Activated naive CD4-positive, alpha-beta T cell treated with Interleukin-2 at 50 U/mL for 16 hours (primary cell): ENCODE results near the gene PAXX.

ENCODE experiments used
- DNase-seq: peaks from one replicate; pipeline ENCODE4 v3.0.0-alpha.2; 2020

Gene PAXX

DNA sequence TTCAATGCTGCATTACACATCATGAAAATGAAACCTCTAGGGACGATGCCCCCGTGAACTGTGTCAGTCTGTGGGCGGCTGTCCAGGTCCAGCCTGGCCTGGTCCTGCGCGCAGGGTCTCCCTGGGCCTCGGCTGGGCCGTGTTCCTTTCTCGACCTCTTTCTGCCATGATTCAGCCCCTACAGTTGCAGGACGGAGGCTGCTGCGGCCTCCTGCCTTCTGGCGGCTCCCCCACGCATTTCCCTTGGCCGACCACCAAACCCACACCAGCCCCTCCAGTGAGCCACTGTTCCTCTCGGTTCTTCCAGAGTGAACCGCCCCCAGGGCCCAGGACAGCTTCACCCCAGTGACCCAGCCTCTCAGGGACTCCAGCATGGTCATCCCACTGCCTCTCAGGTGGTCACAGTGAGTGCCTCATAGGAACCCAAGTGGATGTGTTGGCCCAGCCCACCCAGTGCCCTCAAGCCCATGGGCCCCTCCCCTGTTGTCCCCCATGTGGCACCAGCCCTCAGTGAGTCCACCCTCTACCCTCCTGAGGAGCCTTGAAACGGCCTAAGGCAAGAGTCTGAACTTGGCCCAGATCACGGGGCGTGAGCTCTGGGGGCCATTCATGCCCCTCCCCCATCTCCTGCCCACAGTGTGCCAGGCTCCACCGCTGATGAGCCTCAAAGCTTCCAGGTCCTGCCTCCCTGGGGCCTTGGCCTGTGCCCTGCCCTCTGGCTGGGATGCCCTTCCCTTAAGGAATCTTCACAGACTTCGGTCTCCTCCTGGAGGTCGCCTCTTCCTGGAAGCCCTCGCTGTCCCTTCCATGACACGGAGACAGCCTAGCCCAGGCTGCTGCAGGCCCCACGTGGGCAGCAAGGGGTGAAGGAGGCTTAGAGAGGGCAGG lies 14.1 kb downstream of the PAXX start:
- no peak for DNase-seq

DNA sequence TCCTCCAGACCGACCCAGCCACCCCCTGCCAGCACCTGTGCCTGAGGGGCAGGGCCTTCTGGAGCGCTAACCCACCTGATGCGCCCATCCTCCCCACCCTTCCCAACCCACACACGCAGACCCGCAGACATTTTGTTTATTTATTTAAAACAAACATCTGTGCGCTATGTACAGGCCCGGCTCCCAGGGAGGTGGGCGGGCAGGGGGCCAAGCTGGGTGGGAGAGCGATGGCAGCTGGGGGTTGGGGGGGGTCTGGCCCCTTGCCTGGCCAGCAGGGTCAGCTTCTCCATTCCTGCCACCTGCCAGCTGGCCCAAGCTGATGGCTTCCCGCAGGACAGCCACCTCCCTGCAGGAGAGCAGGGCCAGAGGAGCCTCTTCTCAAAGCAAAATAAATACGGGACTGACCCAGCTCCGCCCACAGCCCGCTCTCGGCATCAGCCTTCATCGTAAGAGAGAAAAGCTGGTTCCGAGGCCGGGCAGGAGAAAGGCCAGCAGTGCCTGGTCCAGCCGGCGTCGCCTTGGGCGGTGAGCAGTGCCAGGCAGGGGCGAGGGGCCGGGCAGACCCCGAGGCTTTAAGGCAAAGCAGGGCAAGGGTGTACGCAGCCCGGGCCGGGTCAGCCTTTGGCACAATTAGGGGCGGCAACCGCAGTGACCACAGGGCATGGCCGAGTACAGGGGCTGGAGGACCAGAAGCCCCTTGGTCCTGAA lies 15.0 kb downstream of the PAXX start:
- DNase-seq, result no peak

DNA sequence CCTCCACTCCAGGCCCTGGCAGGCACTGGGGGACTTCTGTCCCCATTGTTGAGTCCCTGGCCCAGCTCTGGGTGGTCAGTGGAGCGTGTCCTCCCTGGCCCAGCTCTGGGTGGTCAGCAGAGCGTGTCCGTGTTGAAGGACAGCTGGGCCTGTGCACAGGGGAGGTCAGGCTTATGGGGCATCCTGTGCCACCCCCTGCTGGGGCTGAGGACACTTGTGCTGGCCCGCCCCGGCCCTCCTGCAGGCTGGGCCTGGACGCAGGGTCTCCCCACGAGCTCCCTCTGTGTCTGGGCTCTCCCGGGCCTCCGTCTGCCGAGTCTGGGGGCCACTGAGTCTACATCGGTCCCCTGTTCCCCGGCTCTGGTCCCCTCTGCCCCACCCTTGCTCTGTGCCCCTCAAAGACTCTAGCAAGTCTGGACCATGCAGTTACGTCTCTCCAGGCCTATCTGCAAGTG lies 15.6 kb downstream of the PAXX start:
- DNase-seq, result no peak

DNA sequence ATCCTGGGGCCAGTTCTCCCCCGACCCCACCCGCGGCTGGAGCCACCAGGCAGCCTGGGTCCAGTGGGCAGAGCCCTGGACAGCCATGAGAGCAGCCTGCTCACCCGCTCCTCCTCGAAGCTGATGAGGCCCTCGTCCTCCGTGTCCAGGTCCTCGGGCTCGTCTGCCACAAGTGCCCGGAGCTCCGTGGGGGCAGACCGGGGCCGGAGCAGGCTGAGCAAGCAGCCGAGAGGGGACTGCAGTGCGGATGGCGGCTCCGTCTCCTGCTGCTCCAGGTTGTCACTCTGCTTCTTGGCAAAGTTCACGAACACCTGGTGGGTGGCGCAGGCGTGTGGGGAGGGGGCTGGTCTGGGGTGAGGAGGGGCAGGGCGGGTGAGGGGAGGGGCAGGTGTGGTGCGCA lies 16.1 kb downstream of the PAXX start:
- no peak for DNase-seq

DNA sequence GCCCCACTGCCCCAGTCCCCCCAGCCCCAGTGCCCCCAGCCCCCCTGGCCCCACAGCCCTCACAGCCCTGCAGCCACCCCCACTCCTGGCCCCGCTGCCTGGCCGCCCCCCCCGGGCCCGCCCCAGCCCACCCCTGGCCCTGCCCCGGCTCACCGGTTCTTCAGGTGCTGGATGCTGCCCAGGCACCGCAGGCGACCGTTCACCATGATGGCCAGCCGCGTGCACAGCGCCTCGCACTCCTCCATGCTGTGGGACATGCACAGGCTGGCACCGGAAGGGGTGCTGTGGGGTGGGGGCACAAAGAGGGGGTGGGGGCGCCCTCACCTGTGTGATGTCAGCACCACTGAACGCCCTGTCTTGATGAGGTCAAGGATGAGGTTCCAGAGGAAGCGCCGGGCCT lies 17.0 kb downstream of the PAXX start:
- DNase-seq, result no peak

DNA sequence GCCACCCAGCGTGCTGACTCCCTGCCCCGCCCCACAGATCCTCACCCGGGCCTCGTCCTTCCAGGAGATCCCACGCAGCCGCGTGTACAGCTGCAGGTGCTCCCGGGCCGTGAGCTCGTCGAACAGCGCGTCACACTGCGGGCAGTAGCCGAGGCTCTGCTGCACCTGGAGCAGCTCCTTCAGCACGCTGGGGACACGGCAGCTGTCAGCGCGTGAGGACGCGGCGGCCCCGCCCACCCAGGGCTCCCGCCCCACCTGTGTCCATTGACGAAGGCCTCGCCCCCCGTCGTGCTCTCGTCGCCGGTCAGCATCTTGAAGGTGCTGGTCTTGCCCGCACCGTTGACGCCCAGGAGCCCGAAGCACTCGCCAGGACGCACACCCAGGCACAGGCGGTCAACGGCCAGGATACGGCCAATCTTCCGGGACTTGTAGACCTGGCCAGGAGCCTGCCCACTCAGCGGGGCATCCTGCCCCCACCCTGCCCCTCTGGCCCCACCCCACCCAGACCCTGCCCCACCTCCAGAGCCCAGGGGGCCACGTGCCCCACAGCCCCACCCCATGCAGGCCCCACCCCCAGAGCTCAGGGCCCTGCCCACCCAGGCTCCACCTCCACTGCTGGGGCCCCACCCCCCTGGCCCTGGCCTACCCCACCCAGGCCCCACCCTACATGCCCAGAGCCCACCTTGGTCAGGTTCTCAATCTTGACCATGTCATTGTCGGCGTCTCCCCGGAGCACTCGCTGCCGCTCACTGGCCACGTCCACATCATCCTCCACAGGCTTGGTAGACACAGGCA lies 17.9 kb downstream of the PAXX start:
- no peak for DNase-seq

DNA sequence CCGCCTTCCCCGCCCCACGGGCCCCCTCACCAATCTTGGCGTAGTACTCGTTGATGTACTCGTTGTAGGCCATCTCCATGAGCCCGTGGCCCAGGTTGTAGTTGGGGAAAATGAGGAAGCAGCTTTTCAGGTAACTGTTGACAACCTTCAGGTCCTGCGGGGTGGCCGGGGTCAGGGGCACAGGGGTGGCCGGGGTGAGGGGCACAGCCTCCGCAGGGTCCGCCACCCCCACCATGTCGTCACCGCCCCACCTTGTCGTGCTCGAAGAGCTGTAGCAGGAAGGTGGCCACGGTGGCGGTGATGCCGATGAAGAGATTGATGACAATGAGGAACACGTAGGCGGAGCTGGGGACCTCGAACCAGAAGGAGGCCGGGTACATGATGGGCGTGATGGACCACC lies 18.9 kb downstream of the PAXX start:
- no peak for DNase-seq

DNA sequence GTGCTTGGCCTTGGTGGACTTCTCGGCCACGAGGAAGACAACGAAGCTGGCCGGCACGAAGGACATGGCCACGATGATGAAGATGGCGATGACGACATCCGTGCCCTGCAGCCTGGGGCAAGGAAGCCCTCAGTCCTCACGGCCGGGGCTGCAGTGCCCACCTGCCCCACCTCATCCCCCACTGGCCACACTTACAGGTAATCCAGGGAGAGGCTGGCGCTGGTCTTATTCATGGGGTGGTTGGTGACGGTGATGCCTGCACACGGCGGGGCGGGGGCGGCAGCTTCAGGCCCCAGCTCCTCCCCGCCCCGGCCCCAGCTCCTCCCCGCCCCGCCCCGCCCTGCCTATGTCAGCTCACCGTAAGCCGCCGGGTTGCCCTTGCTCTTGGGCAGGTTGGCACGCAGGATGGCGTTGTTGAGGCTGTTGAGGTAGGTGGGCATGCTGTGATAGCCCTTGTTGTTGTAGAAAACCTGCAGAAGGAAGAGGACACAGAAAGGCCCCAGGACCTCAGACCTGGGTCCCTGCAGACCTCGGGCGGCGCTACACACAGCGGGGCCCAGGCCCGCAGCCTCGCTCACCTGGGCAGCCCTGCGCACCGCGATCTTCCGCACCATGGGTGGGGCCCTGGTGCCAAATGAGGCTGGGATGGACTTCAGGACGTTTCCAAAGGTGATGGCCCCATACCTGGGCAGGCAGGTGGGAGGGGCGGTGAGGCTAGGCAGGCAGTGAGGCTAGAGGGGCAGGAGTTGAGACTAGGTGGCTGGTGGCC lies 19.9 kb downstream of the PAXX start:
- no peak for DNase-seq

DNA sequence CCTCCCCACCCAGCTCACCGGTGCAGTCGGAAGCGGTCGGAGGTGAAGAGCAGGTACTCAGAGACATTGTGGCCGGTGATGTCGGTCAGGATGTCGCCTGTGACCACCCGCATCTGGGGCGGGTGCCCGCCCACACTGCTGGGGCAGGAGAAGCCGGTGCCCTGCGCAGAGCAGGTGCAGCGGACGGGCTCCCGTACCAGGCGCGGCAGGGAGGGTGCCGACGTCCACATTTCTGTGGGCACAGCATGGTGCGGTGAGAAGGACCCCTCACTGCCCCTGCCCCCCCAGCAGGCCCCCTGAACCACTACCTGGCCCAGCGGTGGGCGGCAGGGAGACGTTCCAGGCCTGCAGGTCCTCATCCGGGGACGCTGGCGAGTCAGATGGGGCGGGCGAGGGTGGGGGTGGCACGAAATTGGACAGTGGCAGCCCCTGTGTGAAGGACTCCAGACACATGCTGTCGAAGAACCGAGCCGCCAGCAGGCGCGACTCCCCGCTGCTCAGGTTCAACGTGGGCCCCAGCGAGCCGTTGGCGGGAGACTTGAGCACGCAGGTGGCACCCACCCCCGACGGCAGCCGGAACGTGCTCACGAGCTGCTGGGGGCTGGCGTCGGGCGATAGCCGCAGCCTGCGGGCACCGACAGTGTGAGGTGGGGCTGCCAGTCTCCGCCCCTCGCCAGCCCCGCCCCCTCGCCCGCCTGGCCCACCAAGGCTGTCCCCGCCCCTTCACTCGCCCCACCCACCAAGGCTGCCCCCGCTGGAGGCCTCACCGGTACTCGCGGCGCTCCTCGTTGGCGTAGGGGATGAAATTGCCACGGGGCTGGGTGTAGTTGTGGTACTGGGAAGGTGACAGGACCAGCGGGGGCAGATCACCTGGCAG lies 20.7 kb downstream of the PAXX start:
- no peak for DNase-seq

DNA sequence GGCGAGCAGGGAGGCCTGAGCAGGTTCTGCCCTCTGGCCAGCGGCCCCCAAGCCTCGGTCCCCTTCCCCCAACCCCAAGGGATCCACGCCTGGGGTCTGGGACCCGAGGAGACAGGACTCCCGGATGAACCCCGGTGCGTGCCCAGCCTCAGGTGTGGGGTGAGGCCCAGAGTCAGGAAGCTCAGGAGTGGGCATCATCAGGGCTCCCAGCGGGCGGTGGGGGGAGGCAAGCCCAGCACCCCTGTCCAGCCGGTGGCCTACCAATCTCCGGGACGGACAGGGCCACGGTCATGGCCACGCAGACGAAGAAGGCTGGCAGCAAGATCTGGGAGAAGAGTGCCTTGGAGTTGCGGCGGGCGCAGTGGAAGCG lies 21.3 kb downstream of the PAXX start:
- no peak for DNase-seq

DNA sequence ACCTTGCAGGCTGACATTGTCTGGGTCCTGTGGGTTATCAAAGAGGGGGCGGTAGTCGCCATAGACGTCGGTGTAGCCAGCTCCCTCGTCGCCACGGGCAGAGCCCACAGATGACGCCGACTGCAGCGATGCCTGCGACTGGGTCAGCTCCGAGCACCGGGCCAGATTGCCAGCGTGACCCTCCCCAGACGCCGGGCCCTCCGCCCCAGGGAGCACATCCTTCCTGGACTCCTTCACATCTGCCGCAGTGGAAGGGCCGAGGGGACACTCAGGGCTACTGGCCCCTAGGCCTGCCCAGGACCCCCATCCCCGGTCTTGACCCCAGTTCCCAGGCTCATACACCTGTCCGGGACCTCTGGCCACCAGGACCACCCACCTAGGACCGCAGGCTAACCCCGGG lies 21.9 kb downstream of the PAXX start:
- DNase-seq, result no peak

DNA sequence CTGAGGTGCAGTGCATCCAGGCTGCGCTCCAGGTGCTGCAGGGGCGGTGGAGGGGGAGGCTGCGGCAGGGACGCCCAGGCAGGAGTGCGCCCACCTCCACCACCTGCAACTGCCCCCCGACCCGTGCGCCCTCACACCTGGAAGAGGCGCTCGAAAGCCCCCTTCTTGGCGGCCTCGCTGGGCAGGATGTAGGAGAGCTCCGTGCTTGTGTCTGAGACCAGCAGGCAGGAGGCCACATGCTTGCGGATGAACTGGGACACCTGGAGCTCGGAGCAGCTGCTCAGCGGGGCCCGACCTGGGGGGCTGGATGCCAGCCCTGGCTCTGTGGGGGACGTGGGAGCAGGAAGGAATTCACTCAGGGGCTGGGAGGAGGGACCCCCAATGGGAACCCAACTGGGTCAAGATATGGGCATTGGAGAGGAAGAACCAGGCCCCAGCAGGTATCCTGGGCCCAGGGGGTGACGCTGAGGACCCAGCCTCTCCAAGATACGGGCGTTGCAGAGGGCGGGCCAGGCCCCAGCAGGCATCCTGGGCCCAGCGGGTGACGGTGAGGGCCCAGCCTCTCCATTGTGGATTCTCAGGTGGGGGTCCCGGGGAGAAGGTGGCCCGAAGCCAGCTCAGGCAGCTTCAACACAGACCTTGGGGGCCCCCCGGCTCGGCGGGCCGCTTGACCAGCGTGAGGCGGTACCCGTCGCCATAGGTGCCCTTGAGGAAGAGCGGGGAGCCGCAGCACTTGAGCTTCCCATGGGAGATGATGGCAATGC lies 22.7 kb downstream of the PAXX start:
- no peak for DNase-seq

DNA sequence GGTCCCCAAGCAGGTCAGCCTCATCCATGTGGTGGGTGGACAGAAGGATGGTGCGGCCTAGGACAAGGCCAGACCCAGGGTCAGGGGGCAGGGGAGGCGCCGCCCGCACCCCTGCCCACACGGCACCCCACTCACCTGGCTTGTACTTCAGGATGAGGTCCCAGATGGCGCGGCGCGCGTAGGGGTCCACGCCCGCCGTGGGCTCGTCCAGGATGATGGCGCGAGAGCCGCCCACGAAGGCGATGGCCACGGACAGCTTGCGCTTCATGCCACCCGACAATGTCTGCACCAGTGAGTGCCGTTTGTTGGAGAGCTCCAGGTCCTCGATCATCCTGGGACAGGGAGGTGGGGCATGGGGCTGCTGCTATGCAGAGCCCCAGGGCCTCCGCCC lies 23.3 kb downstream of the PAXX start:
- DNase-seq, result no peak

DNA sequence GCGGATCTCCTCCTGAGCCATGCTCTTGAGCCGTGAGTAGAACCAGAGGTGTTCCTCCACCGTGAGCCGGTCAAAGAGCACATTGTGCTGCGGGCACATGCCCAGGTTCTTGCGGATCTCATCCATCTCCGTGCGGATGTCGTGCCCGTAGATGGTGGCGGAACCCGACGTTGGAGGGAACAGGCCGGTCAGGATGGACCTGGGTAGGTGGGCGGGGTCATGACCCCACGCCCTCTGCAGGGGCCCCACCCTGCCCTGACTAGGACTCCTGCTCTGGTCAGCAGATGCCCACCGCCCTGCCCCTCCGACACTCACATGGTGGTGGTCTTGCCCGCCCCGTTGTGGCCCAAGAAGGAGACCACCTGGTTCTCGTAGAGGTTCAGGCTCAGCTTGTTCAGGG lies 23.8 kb downstream of the PAXX start:
- no peak for DNase-seq

DNA sequence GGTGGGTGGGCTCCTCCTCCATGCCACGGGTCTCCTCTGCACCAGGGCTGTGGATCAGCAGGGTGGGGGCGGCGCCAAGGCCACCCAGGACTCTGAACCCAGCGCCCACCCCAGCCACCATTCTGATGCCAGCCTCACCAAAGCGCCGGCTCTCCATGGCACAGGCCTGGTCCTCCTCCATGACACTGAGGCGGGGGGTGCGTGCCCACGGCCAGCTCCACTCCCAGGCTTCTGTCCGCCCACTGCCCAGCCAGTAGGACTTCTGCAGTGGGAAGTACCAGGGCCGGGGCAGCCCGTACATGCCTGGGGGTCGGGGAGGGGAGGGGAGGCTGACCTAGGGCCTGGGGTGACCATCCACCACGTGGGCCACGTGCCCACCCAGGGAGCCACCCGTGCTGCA lies 24.2 kb downstream of the PAXX start:
- DNase-seq, result no peak

DNA sequence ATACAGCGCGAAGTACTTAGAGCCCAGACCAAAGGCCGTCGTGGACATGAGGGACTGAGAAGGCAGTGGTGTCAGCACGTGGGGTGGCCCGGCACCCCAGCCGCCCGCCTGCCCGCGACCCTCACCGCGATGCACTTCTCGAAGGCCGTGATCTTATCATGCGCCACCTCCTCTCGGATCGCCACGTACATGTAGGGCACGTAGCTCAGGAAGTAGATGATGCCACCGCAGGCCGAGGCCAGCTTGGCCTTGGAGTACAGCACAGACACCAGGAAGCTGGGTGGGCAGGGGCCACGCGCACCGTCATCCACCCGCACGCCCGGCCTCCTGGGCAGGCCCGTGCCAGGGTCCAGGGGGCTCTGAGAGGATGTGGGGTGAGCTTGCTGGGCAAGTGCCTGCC lies 24.8 kb downstream of the PAXX start:
- DNase-seq, result no peak

DNA sequence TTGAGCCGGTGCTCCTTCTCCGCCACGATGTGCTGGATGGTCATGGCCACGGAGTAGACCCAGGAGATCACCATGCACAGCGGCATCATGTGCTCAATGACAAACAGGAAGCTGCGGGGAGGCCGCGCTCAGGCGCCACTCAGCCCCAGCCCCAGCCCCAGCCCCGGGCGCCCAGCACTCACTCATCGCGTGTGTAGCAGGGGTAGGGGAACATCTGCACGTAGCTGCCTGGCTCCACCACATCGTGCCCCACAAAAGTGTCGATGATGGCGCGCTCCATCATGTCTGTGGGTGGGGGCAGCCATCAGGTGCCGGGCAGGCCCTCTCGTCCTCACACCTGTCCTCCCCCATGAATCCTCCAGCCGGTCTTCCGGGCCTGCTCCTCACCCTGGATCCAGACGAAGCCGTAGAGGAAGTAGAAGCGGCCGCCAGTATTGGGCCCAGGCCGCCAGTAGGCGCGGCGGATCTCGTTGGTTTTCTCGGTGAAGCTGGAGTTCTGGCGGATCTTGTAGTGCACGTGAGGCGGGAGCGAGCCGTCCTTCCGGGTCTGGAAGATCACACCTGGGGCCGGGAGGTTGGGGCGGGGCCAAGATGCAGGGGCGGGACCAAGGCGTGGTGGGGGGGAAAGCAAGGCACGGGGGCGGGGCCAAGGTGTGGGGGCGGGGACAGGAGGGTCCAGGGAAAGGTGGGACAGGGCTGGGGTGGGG lies 25.7 kb downstream of the PAXX start:
- DNase-seq, result no peak

DNA sequence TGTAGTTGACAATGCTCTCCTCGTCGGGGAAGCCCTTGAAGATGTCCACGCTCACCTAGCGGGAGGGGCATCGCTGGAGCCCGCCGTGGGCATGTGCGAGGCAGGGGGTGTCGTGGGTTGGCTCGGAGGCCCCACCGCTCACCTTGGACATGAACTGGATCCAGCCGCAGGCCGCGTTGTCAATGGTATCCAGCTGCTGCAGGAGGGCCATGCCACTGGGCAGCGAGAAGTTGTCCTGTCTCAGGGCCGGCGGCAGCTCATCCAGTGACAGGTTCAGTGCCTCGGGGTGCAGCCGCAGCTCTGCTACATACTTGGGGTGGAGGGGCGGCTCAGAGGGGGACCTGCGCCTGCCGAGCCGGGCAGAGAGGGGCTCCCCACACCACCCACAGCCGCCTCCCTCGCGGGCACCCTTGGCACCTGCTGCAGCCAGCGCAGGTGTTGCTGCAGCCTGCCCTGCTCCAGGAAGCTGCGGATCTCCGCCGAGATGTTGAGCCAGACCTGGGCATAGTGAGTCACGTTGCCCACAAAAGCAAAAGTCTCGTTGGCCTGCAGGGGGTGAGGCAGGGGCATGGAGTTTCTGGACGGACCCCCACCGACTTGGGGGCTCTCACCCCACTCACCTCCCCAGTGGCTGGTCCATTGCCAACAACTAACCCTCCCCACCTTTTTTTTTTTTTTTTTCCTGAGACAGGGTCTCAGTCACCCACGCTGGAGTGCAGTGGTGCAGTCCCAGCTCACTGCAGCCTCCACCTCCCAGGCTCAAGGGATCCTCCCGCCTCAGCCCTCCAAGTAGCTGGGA lies 26.7 kb downstream of the PAXX start:
- DNase-seq, result no peak

DNA sequence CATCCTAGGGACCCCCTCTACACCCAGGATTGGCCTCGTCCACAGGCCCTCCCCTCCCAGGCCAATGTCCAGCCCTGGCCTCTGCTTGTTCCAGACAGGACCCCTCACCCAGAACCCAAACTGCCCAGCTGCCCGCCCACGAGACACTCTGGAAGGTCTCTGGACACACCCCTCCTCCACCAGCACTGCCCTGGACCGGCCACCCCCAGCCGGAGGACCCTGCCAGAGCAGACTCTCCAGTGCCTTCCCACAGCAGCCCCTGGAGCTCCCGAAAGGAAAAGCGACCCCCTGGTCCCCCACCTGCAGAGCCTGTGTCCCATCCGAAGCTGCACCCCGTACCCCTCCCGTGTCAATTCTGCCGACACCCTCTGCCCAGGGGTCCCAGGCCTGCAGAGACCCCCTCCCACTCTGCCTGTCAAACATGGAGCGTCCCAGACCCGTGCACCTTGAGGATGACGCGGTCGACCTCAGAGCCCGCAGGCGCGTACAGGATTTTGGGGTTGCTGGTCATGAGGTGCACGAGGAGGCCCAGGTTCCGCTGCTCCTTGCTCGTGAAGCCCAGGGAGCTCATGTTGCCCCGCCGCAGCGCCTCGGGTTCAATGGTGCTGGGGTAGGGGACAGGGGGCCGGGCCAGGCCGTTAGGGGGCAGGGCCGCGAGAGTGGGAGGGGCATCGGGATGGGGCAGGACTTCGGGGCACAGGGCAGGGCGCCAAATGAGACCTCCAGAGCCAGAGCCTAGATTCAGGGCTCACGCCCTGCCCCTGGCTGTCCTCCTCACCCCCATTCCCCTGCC lies 27.9 kb downstream of the PAXX start:
- no peak for DNase-seq
